ENCODE results near the gene ATPAF2.
"Not testable (repeated sequence)": the region's sequence is repeated elsewhere in the genome, so short reads cannot be mapped to it uniquely, and the experiment has no call there.

The ATPAF2 gene

GRCh38 chr17:18008496-18009268, 30.3 kb downstream of the ATPAF2 start:
- no peak for DNase-seq

GRCh38 chr17:18006495-18007239, 32.3 kb downstream of the ATPAF2 start:
- DNase-seq: no peak

- no peak for DNase-seq
Observed at GRCh38 chr17:18005496-18005895, 33.5 kb downstream of the ATPAF2 start.

GRCh38 chr17:18004884-18005305, 34.1 kb downstream of the ATPAF2 start:
- DNase-seq: no peak

GRCh38 chr17:18004345-18004744, 34.6 kb downstream of the ATPAF2 start:
- DNase-seq: no peak

GRCh38 chr17:18002171-18002570, 36.8 kb downstream of the ATPAF2 start:
- no peak for DNase-seq

- no peak for DNase-seq
Observed at GRCh38 chr17:18000030-18000408, 38.9 kb downstream of the ATPAF2 start.

- DNase-seq: no peak
Observed at GRCh38 chr17:17999364-18000029, 39.5 kb downstream of the ATPAF2 start.

GRCh38 chr17:17998934-17999333, 40.0 kb downstream of the ATPAF2 start:
- DNase-seq: no peak

- DNase-seq: not testable (repeated sequence)
Observed at GRCh38 chr17:17995887-17996286, 43.1 kb downstream of the ATPAF2 start.

GRCh38 chr17:17994271-17995069, 44.5 kb downstream of the ATPAF2 start:
- peak; percentile 50 for DNase-seq

GRCh38 chr17:17993852-17994251, 45.1 kb downstream of the ATPAF2 start:
- no peak for DNase-seq

GRCh38 chr17:17993366-17993765, 45.6 kb downstream of the ATPAF2 start:
- no peak for DNase-seq

GRCh38 chr17:17990282-17990681, 48.7 kb downstream of the ATPAF2 start:
- no peak for DNase-seq

GRCh38 chr17:17989618-17990017, 49.4 kb downstream of the ATPAF2 start:
- no peak for DNase-seq

GRCh38 chr17:17989081-17989480, 49.9 kb downstream of the ATPAF2 start:
- no peak for DNase-seq

GRCh38 chr17:17988427-17988945, 50.5 kb downstream of the ATPAF2 start:
- no peak for DNase-seq

- peak; percentile 69 for DNase-seq
Observed at GRCh38 chr17:17987901-17988300, 51.1 kb downstream of the ATPAF2 start.

GRCh38 chr17:17987187-17987896, 51.6 kb downstream of the ATPAF2 start:
- peak; percentile 13 for DNase-seq

GRCh38 chr17:17985555-17985954, 53.4 kb downstream of the ATPAF2 start:
- DNase-seq: peak; percentile 11

- DNase-seq: no peak
Observed at GRCh38 chr17:17985153-17985552, 53.8 kb downstream of the ATPAF2 start.

- DNase-seq: no peak
Observed at GRCh38 chr17:17983776-17984175, 55.2 kb downstream of the ATPAF2 start.

All from NCI-H146 (cell line).